Dendritic cell treated with granulocyte-macrophage colony-stimulating factor and Interleukin-4, amounts not matched to agents 40 ng/mL and 50 ng/mL, for 4 days (primary cell): ENCODE results near the gene TBC1D16.
"Not testable (repeated sequence)": the region's sequence is repeated elsewhere in the genome, so short reads cannot be mapped to it uniquely, and the experiment has no call there.

Source experiments
- H3K27ac Mint-ChIP-seq: one replicate; pipeline ENCODE4 v1.8.0; 2022; ENCODE audit warnings: mild to moderate bottlenecking, mixed read lengths
- H3K27me3 Mint-ChIP-seq: one replicate; pipeline ENCODE4 v1.8.0; 2022; ENCODE audit warnings: mild to moderate bottlenecking, mixed read lengths
- H3K36me3 Mint-ChIP-seq: one replicate; pipeline ENCODE4 v1.8.0; 2022; ENCODE audit warnings: low read depth, mixed read lengths
- H3K4me1 Mint-ChIP-seq: one replicate; pipeline ENCODE4 v1.8.0; 2022; ENCODE audit warnings: low read depth, mixed read lengths
- H3K4me3 Mint-ChIP-seq: one replicate; pipeline ENCODE4 v1.8.0; 2022; ENCODE audit warnings: mild to moderate bottlenecking, moderate library complexity, mixed read lengths
- H3K9me3 Mint-ChIP-seq: one replicate; pipeline ENCODE4 v1.8.0; 2022; ENCODE audit warnings: mixed read lengths
- intact Hi-C: fragments of 100-400 bp; cut with micrococcal nuclease; formaldehyde crosslinking; loops from one replicate; pipeline ENCODE4 v1.15.0; 2022

Gene TBC1D16

GRCh38 chr17:79902146-79902791 lies 133.4 kb downstream of the TBC1D16 start:
- Mint-ChIP-seq H3K4me3 (no peak overlapping the region), H3K27me3 (peaks cover 40% of the 10 kb centered on the region), H3K9me3 (no peaks in the 10 kb centered on the region), H3K4me1 (peaks cover 5% of the 10 kb centered on the region), H3K36me3 (no peaks in the 10 kb centered on the region), H3K27ac (no peak overlapping the region)
- intact Hi-C loops: no loop called here

- H3K9me3 Mint-ChIP-seq: no peaks in the 10 kb centered on the region
- no peak overlapping the region for H3K27ac Mint-ChIP-seq
- H3K4me1 Mint-ChIP-seq: peaks cover 5% of the 10 kb centered on the region
- intact Hi-C loops: no loop called here
- H3K36me3 Mint-ChIP-seq: no peaks in the 10 kb centered on the region
- H3K27me3 Mint-ChIP-seq: peaks cover 39% of the 10 kb centered on the region
- H3K4me3 Mint-ChIP-seq: no peak overlapping the region
Observed at GRCh38 chr17:79901131-79901530, 134.5 kb downstream of the TBC1D16 start.

- peaks cover 39% of the 10 kb centered on the region for H3K27me3 Mint-ChIP-seq
Observed at GRCh38 chr17:79899584-79899983, 136.1 kb downstream of the TBC1D16 start.

GRCh38 chr17:79897243-79898063 lies 138.2 kb downstream of the TBC1D16 start:
- Mint-ChIP-seq H3K36me3 (no peaks in the 10 kb centered on the region), H3K27ac (no peak overlapping the region), H3K27me3 (peaks cover 32% of the 10 kb centered on the region), H3K4me1 (no peaks in the 10 kb centered on the region), H3K9me3 (no peaks in the 10 kb centered on the region), H3K4me3 (no peak overlapping the region)
- intact Hi-C loops: no loop called here

More at GRCh38 chr17:79899584-79899983, 136.1 kb downstream of the TBC1D16 start:
- H3K9me3 Mint-ChIP-seq: no peaks in the 10 kb centered on the region
- H3K36me3 Mint-ChIP-seq: no peaks in the 10 kb centered on the region
- no peaks in the 10 kb centered on the region for H3K4me1 Mint-ChIP-seq
- H3K4me3 Mint-ChIP-seq: no peak overlapping the region
- intact Hi-C loops: no loop called here
- no peak overlapping the region for H3K27ac Mint-ChIP-seq

- intact Hi-C loops, H3K9me3 Mint-ChIP-seq, H3K27ac Mint-ChIP-seq, H3K4me1 Mint-ChIP-seq, H3K4me3 Mint-ChIP-seq, H3K36me3 Mint-ChIP-seq: not testable (repeated sequence)
- H3K27me3 Mint-ChIP-seq: peaks cover 20% of the 10 kb centered on the region
Observed at GRCh38 chr17:79893457-79893856, 142.2 kb downstream of the TBC1D16 start.

GRCh38 chr17:79892457-79893241 lies 143.0 kb downstream of the TBC1D16 start:
- Mint-ChIP-seq H3K27me3 (peaks cover 18% of the 10 kb centered on the region), H3K36me3 (no peaks in the 10 kb centered on the region), H3K27ac (no peak overlapping the region), H3K9me3 (no peaks in the 10 kb centered on the region), H3K4me3 (no peak overlapping the region), H3K4me1 (no peaks in the 10 kb centered on the region)
- intact Hi-C loops: no loop called here

GRCh38 chr17:79891113-79891730 lies 144.4 kb downstream of the TBC1D16 start:
- intact Hi-C loops: no loop called here

GRCh38 chr17:79890706-79891105 lies 145.0 kb downstream of the TBC1D16 start:
- no peak overlapping the region for H3K4me3 Mint-ChIP-seq
- no peaks in the 10 kb centered on the region for H3K36me3 Mint-ChIP-seq
- no peak overlapping the region for H3K27ac Mint-ChIP-seq
- H3K4me1 Mint-ChIP-seq: no peaks in the 10 kb centered on the region
- no peaks in the 10 kb centered on the region for H3K9me3 Mint-ChIP-seq
- H3K27me3 Mint-ChIP-seq: peaks cover 29% of the 10 kb centered on the region
- intact Hi-C loops: no loop called here

More at GRCh38 chr17:79891113-79891730, 144.4 kb downstream of the TBC1D16 start:
- Mint-ChIP-seq H3K4me1 (no peaks in the 10 kb centered on the region), H3K27ac (no peak overlapping the region), H3K27me3 (peaks cover 26% of the 10 kb centered on the region), H3K36me3 (no peaks in the 10 kb centered on the region), H3K9me3 (no peaks in the 10 kb centered on the region), H3K4me3 (no peak overlapping the region)

GRCh38 chr17:79888811-79889634 lies 146.6 kb downstream of the TBC1D16 start:
- H3K4me1 Mint-ChIP-seq: no peaks in the 10 kb centered on the region
- intact Hi-C loops: no loop called here

GRCh38 chr17:79888009-79888540 lies 147.6 kb downstream of the TBC1D16 start:
- no peaks in the 10 kb centered on the region for H3K4me1 Mint-ChIP-seq
- H3K36me3 Mint-ChIP-seq: no peaks in the 10 kb centered on the region
- intact Hi-C loops: no loop called here
- peaks cover 43% of the 10 kb centered on the region for H3K27me3 Mint-ChIP-seq
- no peak overlapping the region for H3K27ac Mint-ChIP-seq
- H3K9me3 Mint-ChIP-seq: no peaks in the 10 kb centered on the region
- no peak overlapping the region for H3K4me3 Mint-ChIP-seq

More at GRCh38 chr17:79888811-79889634, 146.6 kb downstream of the TBC1D16 start:
- Mint-ChIP-seq H3K36me3 (no peaks in the 10 kb centered on the region), H3K27me3 (peaks cover 35% of the 10 kb centered on the region), H3K9me3 (no peaks in the 10 kb centered on the region), H3K4me3 (no peak overlapping the region), H3K27ac (no peak overlapping the region)

- Mint-ChIP-seq H3K4me1 (no peaks in the 10 kb centered on the region), H3K27me3 (peaks cover 42% of the 10 kb centered on the region), H3K27ac (no peak overlapping the region), H3K36me3 (no peaks in the 10 kb centered on the region), H3K4me3 (no peak overlapping the region), H3K9me3 (no peaks in the 10 kb centered on the region)
- intact Hi-C loops: no loop called here
Observed at GRCh38 chr17:79887451-79887991, 148.2 kb downstream of the TBC1D16 start.

- intact Hi-C loops: no loop called here
- H3K27me3 Mint-ChIP-seq: peaks cover 47% of the 10 kb centered on the region
- no peak overlapping the region for H3K4me3 Mint-ChIP-seq
- H3K27ac Mint-ChIP-seq: no peak overlapping the region
- H3K4me1 Mint-ChIP-seq: no peaks in the 10 kb centered on the region
- no peaks in the 10 kb centered on the region for H3K9me3 Mint-ChIP-seq
- H3K36me3 Mint-ChIP-seq: no peaks in the 10 kb centered on the region
Observed at GRCh38 chr17:79883202-79883601, 152.5 kb downstream of the TBC1D16 start.
